Daoy (cell line): ENCODE results near the gene ST6GALNAC3. TPM values are rescaled to one million over a fixed set of nuclear protein-coding genes. Genes with fewer than 3 reads are reported as not detected.
"Not testable (repeated sequence)": the region's sequence is repeated elsewhere in the genome, so short reads cannot be mapped to it uniquely, and the experiment has no call there.

Source experiments
- DNase-seq: peaks from one replicate; pipeline ENCODE4 v3.0.0-alpha.2; 2015; ENCODE audit warnings: low read depth
- total RNA-seq: library from RNA; depleted of rRNA; stranded (reverse); fragments of >200 nt; shearing (Covaris generic); gene quantifications from 2 replicates; pipeline ENCODE4 v1.2.3, GENCODE V29; 2014

Gene ST6GALNAC3
- total RNA-seq, 1 experiment from 2014 or later: 3.8 TPM

- peak; percentile 21 for DNase-seq
Measured at GRCh38 chr1:76635784-76636183, 561.2 kb downstream of the ST6GALNAC3 start.

- no peak for DNase-seq
Measured at GRCh38 chr1:76639181-76639580, 564.6 kb downstream of the ST6GALNAC3 start.

GRCh38 chr1:76640092-76640491 lies 565.5 kb downstream of the ST6GALNAC3 start:
- DNase-seq: peak; percentile 10

- no peak for DNase-seq
Measured at GRCh38 chr1:76640723-76641122, 566.2 kb downstream of the ST6GALNAC3 start.

GRCh38 chr1:76644139-76644538 lies 569.6 kb downstream of the ST6GALNAC3 start:
- no peak for DNase-seq

- DNase-seq: not testable (repeated sequence)
Measured at GRCh38 chr1:76652860-76653259, 578.3 kb downstream of the ST6GALNAC3 start.

- no peak for DNase-seq
Measured at GRCh38 chr1:76657623-76658022, 583.1 kb downstream of the ST6GALNAC3 start.

GRCh38 chr1:76659171-76659940 lies 584.8 kb downstream of the ST6GALNAC3 start:
- peak; percentile 50 for DNase-seq

GRCh38 chr1:76661531-76661930 lies 587.0 kb downstream of the ST6GALNAC3 start:
- no peak for DNase-seq

- no peak for DNase-seq
Measured at GRCh38 chr1:76666499-76666898, 592.0 kb downstream of the ST6GALNAC3 start.

- peak; percentile 23 for DNase-seq
Measured at GRCh38 chr1:76668046-76668445, 593.5 kb downstream of the ST6GALNAC3 start.

GRCh38 chr1:76669131-76669530 lies 594.6 kb downstream of the ST6GALNAC3 start:
- DNase-seq: no peak

- no peak for DNase-seq
Measured at GRCh38 chr1:76669624-76670315, 595.2 kb downstream of the ST6GALNAC3 start.

- DNase-seq: no peak
Measured at GRCh38 chr1:76674689-76675210, 600.2 kb downstream of the ST6GALNAC3 start.

- no peak for DNase-seq
Measured at GRCh38 chr1:76677416-76678405, 603.2 kb downstream of the ST6GALNAC3 start.

- no peak for DNase-seq
Measured at GRCh38 chr1:76679534-76680152, 605.1 kb downstream of the ST6GALNAC3 start.

- DNase-seq: no peak
Measured at GRCh38 chr1:76680651-76681050, 606.1 kb downstream of the ST6GALNAC3 start.

- DNase-seq: no peak
Measured at GRCh38 chr1:76682138-76682537, 607.6 kb downstream of the ST6GALNAC3 start.
